Mammary epithelial cell (primary cell): ENCODE results near the gene SLC39A10.

ENCODE experiments used
- CTCF ChIP-seq, 2 donors: IDR thresholded peaks in 1 of 2; conservative IDR thresholded peaks in 1 of 2; 2 replicates each; pipeline ENCODE4 v1.5.1; 2011 to 2012; ENCODE audit warnings: inconsistent platforms in 2 of 2, low read length in 2 of 2, mild to moderate bottlenecking in 2 of 2, control low read depth in 1 of 2, low read depth in 1 of 2; ENCODE audit not compliant: insufficient read depth in 1 of 2; ENCODE audit errors: extremely low read depth in 1 of 2
- EZH2 ChIP-seq: IDR thresholded peaks from 2 replicates; pipeline ENCODE4 v1.6.1; 2012; ENCODE audit warnings: low read length, inconsistent platforms, borderline replicate concordance

- TF ChIP-seq CTCF (conservative IDR thresholded peaks at IDR 0.05 in 1 of 2, IDR thresholded peaks at IDR 0.05 in 1 of 2; ENCODE audit: extremely low read depth in 1 of 2, insufficient read depth in 1 of 2, low read depth in 1 of 2, low read length in 2 of 2) (no peak), EZH2 (no peak)
These were observed 54.5 kb downstream of the SLC39A10 start for GRCh38 chr2:195711478-195711877.
